Mesendoderm (in vitro differentiated cells): ENCODE measurements around the gene ALS2.
"Not testable (repeated sequence)": the region's sequence is repeated elsewhere in the genome, so short reads cannot be mapped to it uniquely, and the experiment has no call there.

Experiments
- DNase-seq: peaks from one replicate; pipeline ENCODE4 v3.0.0; 2013
- H2AK5ac ChIP-seq: 2 replicates; pipeline ENCODE4 v1.6.1; 2013; ENCODE audit warnings: low read length, inconsistent platforms
- H2BK120ac ChIP-seq: 2 replicates; pipeline ENCODE4 v1.6.1; 2013; ENCODE audit warnings: low read depth, mild to moderate bottlenecking, low read length, moderate library complexity, mixed read lengths
- H2BK15ac ChIP-seq: replicated peaks from 2 replicates; pipeline ENCODE4 v1.6.1; 2013; ENCODE audit warnings: low read depth, mild to moderate bottlenecking, moderate library complexity
- H2BK5ac ChIP-seq: 2 replicates; pipeline ENCODE4 v1.6.1; 2013; ENCODE audit warnings: low read length, inconsistent platforms
- H3K18ac ChIP-seq: 2 replicates; pipeline ENCODE4 v1.6.1; 2013; ENCODE audit warnings: mild to moderate bottlenecking, low read length, mixed read lengths
- H3K23ac ChIP-seq: one replicate; pipeline ENCODE4 v1.6.1; 2013; ENCODE audit warnings: low read length
- H3K27ac ChIP-seq: 2 replicates; pipeline ENCODE4 v1.5.1; 2013; ENCODE audit warnings: low read depth, mild to moderate bottlenecking, inconsistent platforms, low read length, moderate library complexity
- H3K27me3 ChIP-seq: 2 replicates; pipeline ENCODE4 v1.6.1; 2013; ENCODE audit warnings: low read length, control low read depth, mild to moderate bottlenecking, inconsistent platforms; ENCODE audit not compliant: insufficient read depth, poor library complexity
- H3K36me3 ChIP-seq: 2 replicates; pipeline ENCODE4 v1.6.1; 2013; ENCODE audit warnings: low read length, inconsistent platforms; ENCODE audit not compliant: control insufficient read depth, insufficient read depth
- H3K4ac ChIP-seq: one replicate; pipeline ENCODE4 v1.6.1; 2013; ENCODE audit warnings: low read depth, mild to moderate bottlenecking, low read length, moderate library complexity
- H3K4me1 ChIP-seq: 2 replicates; pipeline ENCODE4 v1.6.1; 2013; ENCODE audit warnings: low read depth, low read length, inconsistent platforms; ENCODE audit not compliant: control insufficient read depth
- H3K4me2 ChIP-seq: 2 replicates; pipeline ENCODE4 v1.6.1; 2013; ENCODE audit warnings: low read length
- H3K4me3 ChIP-seq: 2 replicates; pipeline ENCODE4 v1.5.1; 2013; ENCODE audit warnings: mild to moderate bottlenecking, low read length
- H3K56ac ChIP-seq: one replicate; pipeline ENCODE4 v1.6.1; 2013; ENCODE audit warnings: low read length
- H3K79me1 ChIP-seq: 2 replicates; pipeline ENCODE4 v1.6.1; 2013; ENCODE audit warnings: low read length, inconsistent platforms
- H3K79me2 ChIP-seq: 2 replicates; pipeline ENCODE4 v1.6.1; 2013; ENCODE audit warnings: mild to moderate bottlenecking, low read length; ENCODE audit not compliant: control insufficient read depth, insufficient read depth
- H3K9ac ChIP-seq: 2 replicates; pipeline ENCODE4 v1.6.1; 2013; ENCODE audit warnings: low read length, inconsistent platforms
- H4K5ac ChIP-seq: one replicate; pipeline ENCODE4 v1.6.1; 2013; ENCODE audit warnings: low read length
- H4K8ac ChIP-seq: one replicate; pipeline ENCODE4 v1.6.1; 2013; ENCODE audit warnings: low read depth, mild to moderate bottlenecking, control low read depth, low read length, moderate library complexity
- WGBS: extraction: QIAGEN DNeasy Blood & Tissue Kit; methylation state at CpG from one replicate; pipeline ENCODE4 v1.1.7; 2013; ENCODE audit warnings: low lambda C conversion rate, missing lambda C conversion rate; ENCODE audit not compliant: insufficient coverage; ENCODE audit errors: extremely low coverage; 5-methylcytosine and 5-hydroxymethylcytosine counted together

Gene ALS2

GRCh38 chr2:201671205-201671604 is 109.5 kb downstream of the ALS2 start:
- not testable (repeated sequence) for H3K4ac ChIP-seq, H3K4me3 ChIP-seq, H2BK5ac ChIP-seq, H3K56ac ChIP-seq, H3K79me2 ChIP-seq, H3K18ac ChIP-seq, H3K23ac ChIP-seq, H3K27ac ChIP-seq, H3K27me3 ChIP-seq, H4K8ac ChIP-seq, H2BK15ac ChIP-seq, H3K79me1 ChIP-seq, H3K9ac ChIP-seq, H2AK5ac ChIP-seq, DNase-seq, H4K5ac ChIP-seq, H3K4me2 ChIP-seq, H2BK120ac ChIP-seq, H3K36me3 ChIP-seq, H3K4me1 ChIP-seq
- no CpG with 5 or more reads among the region's 4 CpGs for WGBS

DNA sequence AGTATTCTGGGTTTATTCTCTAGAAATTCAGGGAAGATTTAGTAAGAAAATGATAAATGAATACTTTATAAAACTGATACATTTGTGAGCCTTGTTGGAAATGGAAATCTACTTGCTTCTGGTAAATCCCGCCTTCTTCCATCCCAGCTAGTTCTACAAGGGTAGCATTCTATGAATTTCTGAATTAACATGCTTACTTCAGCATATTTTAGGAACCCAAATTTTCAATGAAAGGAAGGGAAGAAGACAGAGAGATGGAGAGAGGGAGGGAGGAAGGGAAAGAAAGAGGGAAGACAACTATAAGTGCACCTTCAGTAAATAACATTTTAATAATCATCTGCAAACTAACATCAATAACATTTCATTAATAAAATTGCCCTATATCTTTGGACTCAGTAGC is 110.9 kb downstream of the ALS2 start:
- H2BK5ac ChIP-seq = no peak overlapping the region
- no peak for DNase-seq
- H3K4ac ChIP-seq = no peak overlapping the region
- H3K27ac ChIP-seq = no peak overlapping the region
- H3K9ac ChIP-seq = no peak overlapping the region
- no peak overlapping the region for H4K8ac ChIP-seq
- no peak overlapping the region for H3K56ac ChIP-seq
- H3K4me1 ChIP-seq = no peaks in the 10 kb centered on the region
- H2BK15ac ChIP-seq = no peak overlapping the region
- no peak overlapping the region for H2BK120ac ChIP-seq
- H3K36me3 ChIP-seq = no peaks in the 10 kb centered on the region
- no peak overlapping the region for H3K4me3 ChIP-seq
- H3K23ac ChIP-seq = no peak overlapping the region
- H3K18ac ChIP-seq = no peak overlapping the region
- H3K27me3 ChIP-seq = no peaks in the 10 kb centered on the region
- H3K79me2 ChIP-seq = no peaks in the 10 kb centered on the region
- no peak overlapping the region for H3K4me2 ChIP-seq
- no peaks in the 10 kb centered on the region for H3K79me1 ChIP-seq
- WGBS = no CpG with 5 or more reads among the region's 1 CpG
- no peak overlapping the region for H2AK5ac ChIP-seq
- no peak overlapping the region for H4K5ac ChIP-seq

DNA sequence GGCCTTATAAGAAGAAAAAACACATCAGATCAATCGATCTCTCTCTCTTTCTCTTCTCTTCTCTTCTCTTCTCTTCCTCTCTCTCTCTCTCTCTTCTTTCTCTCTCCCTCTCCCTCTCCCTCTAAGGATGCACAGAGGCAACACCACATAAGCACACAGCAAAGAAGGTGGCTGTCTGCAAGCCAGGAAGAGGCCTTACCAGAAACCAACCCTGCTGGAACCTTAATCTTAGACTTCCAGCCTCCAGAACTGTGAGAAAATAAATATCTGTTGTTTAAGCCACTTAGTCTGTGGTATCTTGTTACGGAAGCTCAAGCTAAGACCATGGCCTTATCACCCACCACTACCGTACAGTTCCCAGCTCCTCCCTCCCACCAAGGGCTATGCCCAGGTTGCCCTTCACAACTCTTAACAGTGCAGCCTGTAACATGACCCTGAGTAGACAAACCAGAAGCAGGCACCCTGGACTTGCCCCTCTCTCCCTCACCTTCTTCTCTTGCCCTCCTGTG is 112.3 kb downstream of the ALS2 start:
- Histone ChIP-seq H3K4me1 (no peaks in the 10 kb centered on the region), H2BK120ac (no peak overlapping the region), H3K79me2 (no peaks in the 10 kb centered on the region), H2BK5ac (no peak overlapping the region), H3K27ac (no peak overlapping the region), H3K9ac (no peak overlapping the region), H3K4ac (no peak overlapping the region), H3K4me2 (no peak overlapping the region), H4K8ac (no peak overlapping the region), H4K5ac (no peak overlapping the region), H2BK15ac (no peak overlapping the region), H3K4me3 (no peak overlapping the region), H3K27me3 (no peaks in the 10 kb centered on the region), H3K23ac (no peak overlapping the region), H2AK5ac (no peak overlapping the region), H3K79me1 (no peaks in the 10 kb centered on the region), H3K36me3 (no peaks in the 10 kb centered on the region), H3K18ac (no peak overlapping the region), H3K56ac (no peak overlapping the region)
- DNase-seq = no peak
- WGBS = no CpG with 5 or more reads among the region's 3 CpGs

DNA sequence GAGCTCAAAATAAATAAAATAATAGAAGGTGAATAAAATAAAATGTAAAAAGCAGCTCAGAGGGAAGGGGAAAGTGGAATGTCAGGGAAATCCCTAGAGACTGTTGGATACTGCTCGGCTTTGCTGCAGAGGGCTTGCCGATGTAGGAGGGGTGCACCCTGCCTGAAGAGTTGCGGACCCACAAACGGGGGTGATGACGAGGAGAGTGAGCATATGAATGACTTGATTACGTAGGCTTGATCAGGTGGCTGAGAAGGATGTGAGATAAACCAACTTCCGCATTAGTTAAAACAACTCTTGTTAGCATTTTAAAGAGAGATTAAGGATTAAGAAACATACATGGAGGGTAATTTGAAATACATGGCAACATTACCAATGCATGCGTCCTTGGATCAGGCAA is 116.4 kb downstream of the ALS2 start:
- Histone ChIP-seq H3K9ac (no peak overlapping the region), H2BK5ac (no peak overlapping the region), H2AK5ac (no peak overlapping the region), H2BK15ac (no peak overlapping the region), H2BK120ac (no peak overlapping the region), H3K56ac (no peak overlapping the region), H3K18ac (no peak overlapping the region), H3K4me2 (no peak overlapping the region), H3K36me3 (no peaks in the 10 kb centered on the region), H3K4me3 (no peak overlapping the region), H3K79me2 (no peaks in the 10 kb centered on the region), H3K4ac (no peak overlapping the region), H3K4me1 (no peaks in the 10 kb centered on the region), H3K23ac (no peak overlapping the region), H3K27ac (no peak overlapping the region), H3K27me3 (no peaks in the 10 kb centered on the region), H4K5ac (no peak overlapping the region), H3K79me1 (no peaks in the 10 kb centered on the region), H4K8ac (no peak overlapping the region)
- no peak for DNase-seq
- no CpG with 5 or more reads among the region's 8 CpGs for WGBS

DNA sequence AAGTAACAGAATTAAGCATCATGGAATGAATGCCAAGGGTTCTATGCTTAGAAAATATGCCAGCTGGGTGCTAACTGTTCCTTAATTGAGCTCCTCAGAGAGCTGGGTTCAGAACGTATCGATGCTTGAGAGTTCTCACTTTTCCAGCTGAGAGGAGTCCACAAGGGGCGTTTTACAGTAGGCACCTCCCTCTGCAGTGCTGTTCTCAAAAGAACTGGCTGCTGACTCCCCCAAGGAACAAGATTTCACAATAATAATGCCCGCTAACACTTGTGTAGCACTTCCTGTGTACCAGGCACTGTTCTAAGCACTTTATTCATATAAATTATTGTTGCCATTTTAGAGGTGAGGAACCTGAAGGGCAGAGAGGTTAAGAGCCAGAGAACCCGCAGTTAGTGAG is 119.4 kb downstream of the ALS2 start:
- Histone ChIP-seq H3K4ac (no peak overlapping the region), H3K27me3 (no peaks in the 10 kb centered on the region), H3K4me1 (no peaks in the 10 kb centered on the region), H2BK15ac (no peak overlapping the region), H3K27ac (no peak overlapping the region), H4K5ac (no peak overlapping the region), H3K9ac (no peak overlapping the region), H3K56ac (no peak overlapping the region), H3K4me3 (no peak overlapping the region), H3K79me1 (no peaks in the 10 kb centered on the region), H3K18ac (no peak overlapping the region), H3K79me2 (no peaks in the 10 kb centered on the region), H3K23ac (no peak overlapping the region), H2BK120ac (no peak overlapping the region), H3K36me3 (no peaks in the 10 kb centered on the region), H2BK5ac (no peak overlapping the region), H4K8ac (no peak overlapping the region), H2AK5ac (no peak overlapping the region), H3K4me2 (no peak overlapping the region)
- no CpG with 5 or more reads among the region's 5 CpGs for WGBS
- DNase-seq = no peak

- Histone ChIP-seq H2BK120ac (no peak overlapping the region), H3K79me1 (no peaks in the 10 kb centered on the region), H3K27ac (no peak overlapping the region), H4K5ac (no peak overlapping the region), H3K9ac (no peak overlapping the region), H3K23ac (no peak overlapping the region), H3K79me2 (no peaks in the 10 kb centered on the region), H3K4ac (no peak overlapping the region), H3K27me3 (no peaks in the 10 kb centered on the region), H3K4me1 (no peaks in the 10 kb centered on the region), H2BK5ac (no peak overlapping the region), H3K4me2 (no peak overlapping the region), H2BK15ac (no peak overlapping the region), H2AK5ac (no peak overlapping the region), H3K56ac (no peak overlapping the region), H3K36me3 (no peaks in the 10 kb centered on the region), H3K4me3 (no peak overlapping the region), H4K8ac (no peak overlapping the region), H3K18ac (no peak overlapping the region)
- no CpG with 5 or more reads among the region's 5 CpGs for WGBS
- no peak for DNase-seq
These were observed 120.3 kb downstream of the ALS2 start for GRCh38 chr2:201660293-201660895.
